Measurements from ENCODE around the gene MYT1.

MYT1 gene

GRCh38 chr20:64216910-64217309, 52.7 kb downstream of the MYT1 start:
- TF ChIP-seq CEBPB (IDR thresholded peaks at IDR 0.05), result no peak
- TF ChIP-seq USF1 (IDR thresholded peaks at IDR 0.05), result no peak
- no peak for TF ChIP-seq EGR1 (IDR thresholded peaks at IDR 0.05)

- TF ChIP-seq EP300 (IDR thresholded peaks at IDR 0.05; ENCODE audit: borderline replicate concordance) (no peak), FOXM1 (IDR thresholded peaks at IDR 0.05; ENCODE audit: borderline replicate concordance, low read depth) (no peak), MAX (IDR thresholded peaks at IDR 0.05) (no peak), YY1 (IDR thresholded peaks at IDR 0.05; ENCODE audit: low read depth) (no peak), CEBPB (IDR thresholded peaks at IDR 0.05) (no peak), TEAD4 (IDR thresholded peaks at IDR 0.05) (no peak), EGR1 (IDR thresholded peaks at IDR 0.05) (no peak), REST (IDR thresholded peaks at IDR 0.05; ENCODE audit: low read depth) (no peak), TCF12 (IDR thresholded peaks at IDR 0.05; ENCODE audit: low read depth) (no peak), ZBTB7A (IDR thresholded peaks at IDR 0.05; ENCODE audit: low read depth) (no peak), TAF1 (IDR thresholded peaks at IDR 0.05; ENCODE audit: low read depth) (no peak)
These were observed 53.4 kb downstream of the MYT1 start for GRCh38 chr20:64217539-64218221.

GRCh38 chr20:64219202-64219601, 55.0 kb downstream of the MYT1 start:
- TF ChIP-seq CEBPB (IDR thresholded peaks at IDR 0.05) (no peak), TCF12 (IDR thresholded peaks at IDR 0.05; ENCODE audit: low read depth) (no peak), TAF1 (IDR thresholded peaks at IDR 0.05; ENCODE audit: low read depth) (no peak), ZBTB7A (IDR thresholded peaks at IDR 0.05; ENCODE audit: low read depth) (no peak), USF1 (IDR thresholded peaks at IDR 0.05) (no peak), REST (IDR thresholded peaks at IDR 0.05; ENCODE audit: low read depth) (no peak), EGR1 (IDR thresholded peaks at IDR 0.05) (no peak), FOXM1 (IDR thresholded peaks at IDR 0.05; ENCODE audit: borderline replicate concordance, low read depth) (no peak), TEAD4 (IDR thresholded peaks at IDR 0.05) (no peak), NFIC (IDR thresholded peaks at IDR 0.05) (no peak), MAX (IDR thresholded peaks at IDR 0.05) (no peak)

GRCh38 chr20:64219730-64220129, 55.5 kb downstream of the MYT1 start:
- TF ChIP-seq RAD21 (IDR thresholded peaks at IDR 0.05; ENCODE audit: low read depth) (no peak), CEBPB (IDR thresholded peaks at IDR 0.05) (no peak), EP300 (IDR thresholded peaks at IDR 0.05; ENCODE audit: borderline replicate concordance) (no peak), ZBTB7A (IDR thresholded peaks at IDR 0.05; ENCODE audit: low read depth) (no peak), MAX (IDR thresholded peaks at IDR 0.05) (no peak), USF1 (IDR thresholded peaks at IDR 0.05) (no peak), REST (IDR thresholded peaks at IDR 0.05; ENCODE audit: low read depth) (no peak), TAF1 (IDR thresholded peaks at IDR 0.05; ENCODE audit: low read depth) (no peak), CREB1 (IDR thresholded peaks at IDR 0.05; ENCODE audit: low read depth) (no peak), EGR1 (IDR thresholded peaks at IDR 0.05) (no peak), YY1 (IDR thresholded peaks at IDR 0.05; ENCODE audit: low read depth) (no peak)

Data from Ishikawa (cell line).